ENCODE measurements around the gene SNX15.

Gene SNX15

GRCh38 chr11:65072631-65072966 is 45.4 kb downstream of the SNX15 start:
- H3K9me3 ChIP-seq (ENCODE audit: control insufficient read depth, low read length), result no peaks in the 10 kb centered on the region
- H3K36me3 ChIP-seq (ENCODE audit: control insufficient read depth, insufficient read depth, low read length), result no peaks in the 10 kb centered on the region
- no peaks in the 10 kb centered on the region for H3K79me2 ChIP-seq
- no peak overlapping the region for H2AFZ ChIP-seq
- H3K27ac ChIP-seq, result no peak overlapping the region
- no peak overlapping the region for H3K4me2 ChIP-seq (ENCODE audit: low read length)
- no peaks in the 10 kb centered on the region for H3K27me3 ChIP-seq (ENCODE audit: control insufficient read depth, insufficient read depth, low read length)
- no peak overlapping the region for H3K4me3 ChIP-seq (ENCODE audit: low read depth, low read length)
- no peak for TF ChIP-seq CTCF (IDR thresholded peaks at IDR 0.05)
- no peak overlapping the region for H3K9ac ChIP-seq
- no peaks in the 10 kb centered on the region for H3K4me1 ChIP-seq

GRCh38 chr11:65077451-65077850 is 50.2 kb downstream of the SNX15 start:
- H3K9me3 ChIP-seq (ENCODE audit: control insufficient read depth, low read length), result no peaks in the 10 kb centered on the region
- no peaks in the 10 kb centered on the region for H3K36me3 ChIP-seq (ENCODE audit: control insufficient read depth, insufficient read depth, low read length)
- TF ChIP-seq CTCF (IDR thresholded peaks at IDR 0.05), result no peak
- H3K27ac ChIP-seq, result no peak overlapping the region
- H2AFZ ChIP-seq, result no peak overlapping the region
- no peaks in the 10 kb centered on the region for H3K4me1 ChIP-seq
- no peaks in the 10 kb centered on the region for H3K27me3 ChIP-seq (ENCODE audit: control insufficient read depth, insufficient read depth, low read length)
- no peak overlapping the region for H3K4me3 ChIP-seq (ENCODE audit: low read depth, low read length)
- no peak overlapping the region for H3K4me2 ChIP-seq (ENCODE audit: low read length)
- H3K9ac ChIP-seq, result no peak overlapping the region
- no peaks in the 10 kb centered on the region for H3K79me2 ChIP-seq

GRCh38 chr11:65078151-65078550 is 50.9 kb downstream of the SNX15 start:
- no peak overlapping the region for H3K27ac ChIP-seq
- no peak overlapping the region for H3K4me2 ChIP-seq (ENCODE audit: low read length)
- H3K27me3 ChIP-seq (ENCODE audit: control insufficient read depth, insufficient read depth, low read length), result no peaks in the 10 kb centered on the region
- no peaks in the 10 kb centered on the region for H3K9me3 ChIP-seq (ENCODE audit: control insufficient read depth, low read length)
- no peaks in the 10 kb centered on the region for H3K4me1 ChIP-seq
- peak; percentile 21 for TF ChIP-seq CTCF (IDR thresholded peaks at IDR 0.05)
- no peak overlapping the region for H3K9ac ChIP-seq
- no peak overlapping the region for H2AFZ ChIP-seq
- H3K36me3 ChIP-seq (ENCODE audit: control insufficient read depth, insufficient read depth, low read length), result no peaks in the 10 kb centered on the region
- no peak overlapping the region for H3K4me3 ChIP-seq (ENCODE audit: low read depth, low read length)
- no peaks in the 10 kb centered on the region for H3K79me2 ChIP-seq

- no peak overlapping the region for H3K4me2 ChIP-seq (ENCODE audit: low read length)
- no peaks in the 10 kb centered on the region for H3K79me2 ChIP-seq
- H3K36me3 ChIP-seq (ENCODE audit: control insufficient read depth, insufficient read depth, low read length), result no peaks in the 10 kb centered on the region
- H3K27ac ChIP-seq, result no peak overlapping the region
- H3K9ac ChIP-seq, result no peak overlapping the region
- H3K4me1 ChIP-seq, result no peaks in the 10 kb centered on the region
- H2AFZ ChIP-seq, result no peak overlapping the region
- no peak overlapping the region for H3K4me3 ChIP-seq (ENCODE audit: low read depth, low read length)
- no peak for TF ChIP-seq CTCF (IDR thresholded peaks at IDR 0.05)
- H3K27me3 ChIP-seq (ENCODE audit: control insufficient read depth, insufficient read depth, low read length), result no peaks in the 10 kb centered on the region
- no peaks in the 10 kb centered on the region for H3K9me3 ChIP-seq (ENCODE audit: control insufficient read depth, low read length)
Measured at GRCh38 chr11:65078786-65079342, 51.6 kb downstream of the SNX15 start.

- Histone ChIP-seq H3K4me2 (ENCODE audit: low read length) (peak overlapping the region; percentile 81), H3K9ac (no peak overlapping the region), H3K4me3 (ENCODE audit: low read depth, low read length) (peak overlapping the region; percentile 74), H3K27ac (peak overlapping the region; percentile 86), H3K27me3 (ENCODE audit: control insufficient read depth, insufficient read depth, low read length) (no peaks in the 10 kb centered on the region), H2AFZ (peak overlapping the region; percentile 87), H3K36me3 (ENCODE audit: control insufficient read depth, insufficient read depth, low read length) (no peaks in the 10 kb centered on the region), H3K9me3 (ENCODE audit: control insufficient read depth, low read length) (no peaks in the 10 kb centered on the region), H3K4me1 (peaks cover 4% of the 10 kb centered on the region), H3K79me2 (no peaks in the 10 kb centered on the region)
- TF ChIP-seq CTCF (IDR thresholded peaks at IDR 0.05), result no peak
Measured at GRCh38 chr11:65083134-65083833, 56.0 kb downstream of the SNX15 start.
